Kidney glomerular epithelial cell (primary cell): ENCODE results near the gene GNA12.

Experiments used
- DNase-seq: peaks from one replicate; lab custom pipeline; 2025; lab: John Stamatoyannopoulos, UW

Gene GNA12

GRCh38 chr7:2838451-2838850 lies 5.7 kb downstream of the GNA12 start:
- DNase-seq, result no peak

GRCh38 chr7:2837496-2837895 lies 6.6 kb downstream of the GNA12 start:
- no peak for DNase-seq

GRCh38 chr7:2834748-2835441 lies 9.2 kb downstream of the GNA12 start:
- no peak for DNase-seq

GRCh38 chr7:2833083-2833910 lies 10.8 kb downstream of the GNA12 start:
- DNase-seq, result no peak

GRCh38 chr7:2832461-2832860 lies 11.6 kb downstream of the GNA12 start:
- no peak for DNase-seq

GRCh38 chr7:2830609-2831376 lies 13.3 kb downstream of the GNA12 start:
- no peak for DNase-seq

- DNase-seq, result no peak
These were observed 15.1 kb downstream of the GNA12 start for GRCh38 chr7:2829040-2829439.

GRCh38 chr7:2826771-2827170 lies 17.3 kb downstream of the GNA12 start:
- no peak for DNase-seq

GRCh38 chr7:2825559-2826227 lies 18.4 kb downstream of the GNA12 start:
- DNase-seq, result no peak

GRCh38 chr7:2824678-2825461 lies 19.2 kb downstream of the GNA12 start:
- no peak for DNase-seq

- DNase-seq, result no peak
These were observed 20.0 kb downstream of the GNA12 start for GRCh38 chr7:2824026-2824677.

- DNase-seq, result no peak
These were observed 21.0 kb downstream of the GNA12 start for GRCh38 chr7:2823130-2823529.

GRCh38 chr7:2821842-2822507 lies 22.1 kb downstream of the GNA12 start:
- peak; percentile 50 for DNase-seq

- DNase-seq, result peak; percentile 88
These were observed 22.8 kb downstream of the GNA12 start for GRCh38 chr7:2821161-2821841.

- DNase-seq, result peak; percentile 78
These were observed 23.6 kb downstream of the GNA12 start for GRCh38 chr7:2820508-2820934.

GRCh38 chr7:2819954-2820397 lies 24.1 kb downstream of the GNA12 start:
- no peak for DNase-seq

GRCh38 chr7:2819161-2819953 lies 24.8 kb downstream of the GNA12 start:
- DNase-seq, result no peak

GRCh38 chr7:2818653-2819052 lies 25.5 kb downstream of the GNA12 start:
- DNase-seq, result no peak

- no peak for DNase-seq
These were observed 26.0 kb downstream of the GNA12 start for GRCh38 chr7:2818121-2818520.
